Colon (tissue), 2 donors: ENCODE results near the gene ZCRB1.

Experiments
- FAIRE-seq: peaks from 2 replicates; lab custom pipeline; 2012; peaks lifted over from hg19 to GRCh38; lab: Jason Lieb, UNC
- donor health status: control.
- donor health status: control.

ZCRB1 gene

GRCh38 chr12:42277396-42278127 lies 48.3 kb downstream of the ZCRB1 start:
- no peak for FAIRE-seq

DNA sequence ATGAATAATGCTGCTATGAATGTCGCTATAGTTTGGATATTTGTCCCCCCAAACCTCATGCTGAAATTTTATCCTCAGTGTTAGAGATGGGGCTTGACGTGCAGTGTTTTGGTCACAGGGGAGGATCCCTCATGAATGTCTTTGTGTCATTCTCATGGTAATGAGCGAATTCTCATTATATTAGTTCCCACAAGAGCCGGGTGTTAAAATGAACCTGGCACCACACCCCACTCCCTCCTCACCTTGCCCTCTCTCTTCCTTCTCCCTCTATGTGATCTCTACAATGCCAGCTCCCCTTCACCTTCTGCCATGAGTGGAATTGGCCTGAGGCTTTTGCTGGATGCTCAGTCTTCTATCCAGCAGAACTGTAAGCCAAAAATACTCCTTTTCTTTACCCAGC lies 50.4 kb downstream of the ZCRB1 start:
- FAIRE-seq = no peak

GRCh38 chr12:42273706-42274105 lies 52.2 kb downstream of the ZCRB1 start:
- no peak for FAIRE-seq

- no peak for FAIRE-seq
Observed at GRCh38 chr12:42270596-42270995, 55.3 kb downstream of the ZCRB1 start.

DNA sequence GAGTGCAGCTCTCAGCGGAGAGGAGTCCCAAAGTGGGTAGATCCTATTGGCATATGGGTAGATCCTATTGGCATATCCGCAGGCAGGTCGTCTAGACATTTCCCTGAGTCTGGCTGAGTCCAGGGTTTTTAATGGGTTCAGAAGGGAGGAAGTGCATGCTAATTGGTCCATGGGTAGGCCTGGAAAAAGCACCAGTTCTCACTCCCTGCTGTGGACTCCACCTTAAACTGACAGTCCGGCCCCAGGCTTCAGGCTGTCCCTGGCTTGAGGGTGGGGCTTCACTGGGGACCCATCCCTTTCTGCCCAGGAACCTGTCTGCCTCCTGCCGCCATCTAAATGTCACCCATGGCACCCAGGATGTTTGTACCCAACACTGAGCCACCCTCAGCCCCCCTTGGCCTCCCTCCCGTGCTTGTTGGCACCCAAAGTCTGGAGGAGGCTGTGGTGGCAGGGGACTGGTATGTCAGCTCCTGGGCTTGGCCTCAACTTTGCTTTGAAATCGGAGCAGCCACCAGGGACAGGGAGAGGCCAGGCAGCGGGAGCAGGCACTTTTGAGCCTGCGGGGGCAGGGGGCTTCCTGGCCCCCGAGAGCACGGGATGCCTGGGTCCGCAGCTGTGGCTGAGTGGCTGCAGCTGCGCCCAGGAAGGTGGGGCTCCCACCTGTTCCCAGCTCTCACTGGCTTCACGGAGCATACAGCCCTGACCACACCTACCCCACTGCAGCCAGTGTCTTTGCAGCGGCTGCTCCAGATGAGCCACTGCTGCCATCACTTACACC lies 58.3 kb downstream of the ZCRB1 start:
- no peak for FAIRE-seq

DNA sequence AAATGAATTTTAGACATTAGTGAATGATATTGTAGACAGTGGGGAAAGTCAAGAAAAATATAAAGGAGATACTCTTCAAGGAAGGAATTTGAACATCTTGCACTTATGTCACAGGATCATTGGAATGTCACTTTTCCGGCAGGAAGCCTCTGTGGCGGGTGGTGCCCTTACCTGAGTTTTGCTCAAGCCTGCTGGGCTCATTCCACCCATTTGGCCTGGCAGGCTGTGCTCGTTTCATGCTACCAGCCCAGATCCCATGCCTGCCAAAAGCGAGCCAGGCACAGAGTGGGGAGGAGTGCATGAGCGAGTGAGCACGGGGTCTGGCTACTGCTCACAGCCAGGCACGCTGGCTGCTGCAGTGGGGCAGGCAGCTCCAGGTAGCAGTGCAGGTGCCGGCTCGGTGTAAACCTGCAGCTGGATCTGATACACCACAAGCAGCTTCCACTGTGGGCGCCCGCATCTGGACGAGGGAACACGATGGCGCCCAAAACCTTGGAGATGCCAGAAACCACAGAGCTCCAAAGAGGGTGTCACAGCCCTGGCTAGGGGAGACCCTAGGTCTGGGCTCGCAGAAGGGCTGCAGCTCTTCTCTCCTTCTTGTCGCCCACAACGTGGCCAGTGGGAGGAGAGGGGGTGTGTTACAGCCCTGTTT lies 59.2 kb downstream of the ZCRB1 start:
- FAIRE-seq = no peak

GRCh38 chr12:42262271-42262670 lies 63.6 kb downstream of the ZCRB1 start:
- no peak for FAIRE-seq
